GM21529 (cell line): Measurements from ENCODE around the gene OR56A4.
"Not testable (repeated sequence)": the region's sequence is repeated elsewhere in the genome, so short reads cannot be mapped to it uniquely, and the experiment has no call there.

Experiments used
- ATAC-seq: cut with Tn5 transposase; IDR thresholded peaks from one replicate; pipeline ENCODE4 v1.9.1; 2021; ENCODE audit not compliant: unreplicated experiment

The OR56A4 gene

DNA sequence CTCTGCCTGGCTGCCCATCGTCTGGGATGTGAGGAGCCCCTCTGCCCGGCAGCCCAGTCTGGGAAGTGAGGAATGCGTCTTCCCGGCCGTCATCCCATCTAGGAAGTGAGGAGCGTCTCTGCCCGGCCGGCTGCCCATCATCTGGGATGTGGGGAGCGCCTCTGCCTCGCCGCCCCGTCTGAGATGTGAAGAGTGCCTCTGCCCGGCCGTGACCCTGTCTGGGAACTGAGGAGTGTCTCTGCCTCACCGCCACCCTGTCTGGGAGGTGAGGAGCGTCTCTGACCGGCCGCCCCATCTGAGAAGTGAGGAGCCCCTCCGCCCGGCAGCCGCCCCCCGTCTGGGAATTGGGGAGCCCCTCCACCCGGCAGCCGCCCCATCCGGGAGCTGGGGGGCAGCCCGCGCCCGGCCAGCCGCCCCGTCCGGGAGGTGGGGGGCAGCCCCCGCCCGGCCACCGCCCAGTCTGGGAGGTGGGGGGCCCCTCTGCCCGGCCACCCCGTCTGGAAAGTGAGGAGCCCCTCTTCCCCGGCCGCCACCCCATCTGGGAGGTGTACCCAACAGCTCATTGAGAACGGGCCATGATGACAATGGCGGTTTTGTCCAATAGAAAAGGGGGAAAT lies 45.9 kb downstream of the OR56A4 start:
- not testable (repeated sequence) for ATAC-seq

DNA sequence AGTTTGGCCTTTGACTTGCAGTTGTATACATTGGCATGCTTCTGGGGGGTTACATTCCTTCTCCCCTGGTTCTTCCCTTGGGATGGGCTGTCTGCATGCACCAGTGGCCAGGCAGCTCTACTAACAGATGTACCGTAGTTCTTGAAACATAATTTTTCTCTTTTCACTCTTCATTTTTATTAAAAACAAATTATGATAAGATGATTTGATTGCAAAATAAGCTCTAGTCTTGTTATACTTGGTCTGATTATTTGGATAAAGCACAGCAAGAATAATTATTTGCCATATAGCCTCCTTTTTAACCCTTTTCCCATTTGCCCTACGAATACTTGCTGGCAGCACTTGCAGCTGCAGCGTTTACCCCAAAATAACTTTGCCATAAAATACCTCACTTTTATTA lies 51.2 kb downstream of the OR56A4 start:
- no peak for ATAC-seq
